ENCODE measurements around the gene SDHA. TPM values are rescaled to one million over a fixed set of nuclear protein-coding genes. Genes with fewer than 3 reads are reported as not detected.

Gene SDHA
- total RNA-seq, 4 donors from 2014 or later, result 76.5 to 92.8 (median 83.0) TPM

- ATAC-seq (ENCODE audit: low FRiP score) (no peak), DNase-seq (ENCODE audit: low spot score) (no peak)
- TF ChIP-seq CTCF (IDR thresholded peaks at IDR 0.05), result no peak
Measured at GRCh38 chr5:185095-186070, 32.7 kb upstream of the SDHA start.

DNA sequence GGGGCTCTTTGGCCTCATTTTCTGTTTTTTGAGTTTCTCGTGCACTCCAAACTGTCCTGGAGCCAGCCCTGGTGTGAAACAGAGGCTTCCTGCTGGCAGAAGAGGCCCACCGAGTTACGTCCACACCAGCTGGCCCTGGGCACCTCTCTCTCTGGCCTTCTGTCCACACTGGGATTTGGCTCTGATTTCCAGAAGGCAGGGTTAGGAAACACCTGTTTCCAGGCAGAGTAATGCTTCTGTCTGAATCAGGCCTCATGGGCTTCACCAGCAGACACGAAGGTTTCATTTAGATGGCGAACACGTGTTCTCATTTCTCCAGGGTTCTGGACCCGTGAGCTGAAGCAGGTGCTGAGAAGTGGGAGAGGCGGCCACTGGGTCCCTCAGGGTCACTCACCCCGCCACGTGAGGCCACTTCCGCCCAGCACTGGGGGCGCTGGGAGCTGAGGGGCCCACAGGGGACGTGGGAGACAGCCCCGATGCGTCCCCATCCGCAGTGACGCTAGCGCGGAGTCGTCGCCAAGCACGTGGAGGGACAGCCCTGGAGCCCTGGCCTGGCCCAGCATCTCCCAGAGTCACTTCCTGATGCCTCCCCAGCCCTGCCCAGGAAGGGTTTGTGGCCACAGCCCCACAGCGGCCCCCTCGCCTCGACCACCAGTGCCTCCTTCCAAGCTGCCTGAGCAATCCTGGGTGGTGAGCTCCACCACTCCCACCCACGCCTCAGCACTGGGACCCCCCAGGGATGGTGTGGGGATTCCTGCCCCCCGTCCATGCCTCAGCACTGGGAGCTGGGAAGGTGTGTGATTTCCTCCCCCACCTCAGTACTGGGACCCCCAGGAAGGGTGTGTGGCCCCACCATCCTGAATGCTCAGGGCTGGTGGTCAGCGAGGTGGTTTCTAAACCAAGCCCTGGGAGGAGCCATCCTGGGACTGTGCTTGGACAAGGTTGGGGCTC, 31.8 kb upstream of the SDHA start:
- ATAC-seq (ENCODE audit: low FRiP score) (no peak), DNase-seq (ENCODE audit: low spot score) (no peak)
- TF ChIP-seq CTCF (IDR thresholded peaks at IDR 0.05), result no peak

DNA sequence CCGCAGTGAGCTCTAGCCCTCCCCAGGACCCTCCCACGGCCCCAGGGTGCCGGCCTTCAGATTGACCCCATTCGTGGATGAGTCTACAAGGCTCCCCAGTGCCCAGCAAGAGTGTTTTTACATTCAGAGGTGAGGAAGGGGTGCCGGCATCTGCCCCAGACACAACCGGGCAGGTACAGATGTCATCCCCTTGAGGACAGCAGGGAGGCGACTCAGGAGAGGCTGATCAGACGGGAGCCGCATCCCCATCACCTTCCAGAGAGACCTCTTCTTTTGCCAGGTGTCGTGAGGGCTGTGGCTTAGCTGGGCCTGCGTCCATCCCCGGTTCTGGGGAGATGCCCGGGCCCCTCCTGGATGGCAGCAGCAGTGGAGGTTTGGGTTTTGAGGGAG, 31.1 kb upstream of the SDHA start:
- no peak for TF ChIP-seq CTCF (IDR thresholded peaks at IDR 0.05)
- DNase-seq (ENCODE audit: low spot score) (no peak), ATAC-seq (ENCODE audit: low FRiP score) (no peak)

- ATAC-seq (ENCODE audit: low FRiP score) (no peak), DNase-seq (ENCODE audit: low spot score) (no peak)
- TF ChIP-seq CTCF (IDR thresholded peaks at IDR 0.05), result no peak
Measured at GRCh38 chr5:187617-188451, 30.3 kb upstream of the SDHA start.

DNA sequence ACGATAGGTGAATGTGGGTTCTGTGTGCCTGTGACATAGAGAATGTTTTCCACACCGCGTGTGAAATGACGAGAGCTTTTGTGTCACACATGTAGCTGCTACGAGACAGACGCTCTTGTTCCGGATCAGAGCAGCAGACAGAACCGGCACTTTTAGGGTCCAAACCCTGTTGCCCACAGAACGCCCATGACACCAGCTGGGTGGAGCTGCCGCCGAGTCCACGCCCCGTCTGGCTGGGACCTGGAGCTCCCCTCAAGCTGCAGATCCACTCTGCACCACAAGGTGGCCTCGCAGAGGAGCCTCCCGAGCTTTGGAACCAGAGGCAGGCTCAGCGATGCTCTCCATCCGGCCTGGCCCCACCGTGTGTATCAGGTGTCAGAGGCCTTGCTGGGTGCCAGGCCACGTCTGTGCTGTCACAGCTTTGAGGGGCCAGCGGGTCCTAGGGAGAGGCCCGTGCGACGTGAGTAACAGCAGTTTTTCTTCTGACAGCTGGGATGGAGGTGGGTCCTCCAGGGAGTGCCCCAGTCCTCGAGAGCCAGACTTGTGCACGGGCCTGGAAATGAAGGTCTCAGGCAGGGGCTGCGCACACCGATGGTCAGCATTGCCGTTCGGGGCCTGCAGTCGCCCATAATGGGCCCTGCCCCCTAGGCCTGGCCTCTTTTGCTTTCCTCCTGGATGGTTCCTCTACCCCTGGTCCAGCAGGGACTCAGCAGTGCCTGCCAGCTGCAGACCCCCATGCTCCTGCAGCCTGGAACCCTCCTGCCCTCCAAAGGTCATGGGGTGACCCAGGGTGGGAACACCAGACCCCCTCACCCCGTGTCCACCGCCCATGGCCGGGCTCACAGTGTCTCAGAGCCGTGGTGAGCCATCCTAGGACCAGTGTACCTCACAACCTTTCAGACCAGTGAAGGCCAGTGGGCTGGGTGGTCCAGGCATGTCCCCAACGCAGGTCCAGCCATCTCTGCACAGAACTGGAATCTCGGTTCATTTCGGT, 29.3 kb upstream of the SDHA start:
- TF ChIP-seq CTCF (IDR thresholded peaks at IDR 0.05), result peak in 1 of 3 donors; percentile 91
- ATAC-seq (ENCODE audit: low FRiP score) (peak; percentile 85), DNase-seq (ENCODE audit: low spot score) (peak; percentile 80)
